Activated T-cell treated with anti-CD3 and anti-CD28 coated beads, Interleukin-2, amount 50 U/mL, for 48 hours (primary cell): ENCODE results near the gene RALGAPA1.
"Not testable (repeated sequence)": the region's sequence is repeated elsewhere in the genome, so short reads cannot be mapped to it uniquely, and the experiment has no call there.

ENCODE experiments used
- DNase-seq, 2 experiments: peaks; one replicate each; pipeline ENCODE4 v3.0.0-alpha.2; 2020

RALGAPA1 gene

GRCh38 chr14:35761922-35762321, 47.2 kb downstream of the RALGAPA1 start:
- DNase-seq: no peak

GRCh38 chr14:35760143-35760542, 49.0 kb downstream of the RALGAPA1 start:
- no peak for DNase-seq

- DNase-seq: no peak
These were observed 50.5 kb downstream of the RALGAPA1 start for GRCh38 chr14:35758523-35759129.

GRCh38 chr14:35754671-35755070, 54.4 kb downstream of the RALGAPA1 start:
- DNase-seq: no peak

- DNase-seq: no peak
These were observed 56.7 kb downstream of the RALGAPA1 start for GRCh38 chr14:35752380-35752779.

- no peak for DNase-seq
These were observed 58.7 kb downstream of the RALGAPA1 start for GRCh38 chr14:35750202-35750904.

GRCh38 chr14:35747379-35747778, 61.7 kb downstream of the RALGAPA1 start:
- DNase-seq: no peak

GRCh38 chr14:35742442-35742841, 66.7 kb downstream of the RALGAPA1 start:
- no peak for DNase-seq

- DNase-seq: no peak
These were observed 67.1 kb downstream of the RALGAPA1 start for GRCh38 chr14:35742032-35742371.

GRCh38 chr14:35741345-35742031, 67.6 kb downstream of the RALGAPA1 start:
- no peak for DNase-seq

- no peak for DNase-seq
These were observed 68.9 kb downstream of the RALGAPA1 start for GRCh38 chr14:35740215-35740614.

- DNase-seq: not testable (repeated sequence)
These were observed 73.9 kb downstream of the RALGAPA1 start for GRCh38 chr14:35735163-35735562.

GRCh38 chr14:35733510-35733909, 75.6 kb downstream of the RALGAPA1 start:
- DNase-seq: not testable (repeated sequence)

- DNase-seq: no peak
These were observed 78.2 kb downstream of the RALGAPA1 start for GRCh38 chr14:35730871-35731270.

- DNase-seq: no peak
These were observed 81.3 kb downstream of the RALGAPA1 start for GRCh38 chr14:35727764-35728163.

GRCh38 chr14:35725930-35726329, 83.2 kb downstream of the RALGAPA1 start:
- no peak for DNase-seq

- DNase-seq: no peak
These were observed 94.0 kb downstream of the RALGAPA1 start for GRCh38 chr14:35715079-35715478.

- no peak for DNase-seq
These were observed 96.6 kb downstream of the RALGAPA1 start for GRCh38 chr14:35712466-35712865.

- DNase-seq: no peak
These were observed 101.0 kb downstream of the RALGAPA1 start for GRCh38 chr14:35708062-35708461.

GRCh38 chr14:35705636-35706035, 103.5 kb downstream of the RALGAPA1 start:
- DNase-seq: no peak

GRCh38 chr14:35704793-35705493, 104.2 kb downstream of the RALGAPA1 start:
- DNase-seq: no peak

GRCh38 chr14:35701531-35701930, 107.6 kb downstream of the RALGAPA1 start:
- DNase-seq: no peak

GRCh38 chr14:35699791-35700444, 109.2 kb downstream of the RALGAPA1 start:
- no peak for DNase-seq
